GM18873 (cell line): Measurements from ENCODE around the gene SGPL1.
"Not testable (repeated sequence)": the region's sequence is repeated elsewhere in the genome, so short reads cannot be mapped to it uniquely, and the experiment has no call there.

Source experiments
- ATAC-seq: cut with Tn5 transposase; IDR thresholded peaks from one replicate; pipeline ENCODE4 v1.9.1; 2021; ENCODE audit warnings: mild to moderate bottlenecking, moderate library complexity, moderate number of reproducible peaks; ENCODE audit not compliant: unreplicated experiment, low FRiP score

SGPL1 gene

DNA sequence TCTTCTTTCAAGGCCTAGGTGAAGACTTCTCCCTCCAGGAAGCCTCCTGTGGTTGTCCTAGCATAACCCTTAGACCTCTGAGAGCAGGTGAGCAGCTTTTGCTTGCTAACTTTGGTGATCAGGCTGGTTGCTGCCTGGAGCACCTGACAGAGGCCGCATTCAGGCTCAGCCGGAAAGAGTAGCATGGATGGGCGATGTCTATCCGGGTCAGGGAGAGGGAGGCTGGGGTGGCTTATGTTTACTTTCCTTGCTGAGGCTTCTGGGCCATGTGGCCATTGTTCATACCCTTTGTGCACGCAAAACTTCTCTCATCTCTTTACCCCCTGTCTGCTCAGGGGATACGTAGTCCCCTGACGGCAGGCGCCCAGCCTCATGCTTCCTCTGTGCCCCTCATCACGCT lies 100.1 kb downstream of the SGPL1 start:
- no peak for ATAC-seq

DNA sequence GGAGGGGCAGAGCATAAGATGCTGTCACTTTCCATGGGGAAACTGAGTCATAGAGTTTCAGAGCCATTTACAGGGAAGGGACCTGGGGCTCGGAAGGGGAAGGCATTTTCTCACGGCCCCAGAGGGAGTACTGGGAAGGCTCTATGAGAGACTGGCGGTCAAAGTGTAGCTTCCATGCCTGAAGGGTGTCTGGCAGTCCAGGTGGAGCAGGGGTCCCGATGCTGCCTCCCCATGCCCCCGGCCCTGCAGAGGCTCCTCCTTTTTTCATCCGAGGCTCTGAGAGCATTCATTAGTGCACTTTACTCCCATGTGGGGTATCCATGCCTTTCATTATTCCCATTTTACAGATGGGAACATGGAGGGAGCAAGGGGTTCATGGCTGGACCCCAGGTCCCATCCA lies 100.5 kb downstream of the SGPL1 start:
- ATAC-seq: no peak

DNA sequence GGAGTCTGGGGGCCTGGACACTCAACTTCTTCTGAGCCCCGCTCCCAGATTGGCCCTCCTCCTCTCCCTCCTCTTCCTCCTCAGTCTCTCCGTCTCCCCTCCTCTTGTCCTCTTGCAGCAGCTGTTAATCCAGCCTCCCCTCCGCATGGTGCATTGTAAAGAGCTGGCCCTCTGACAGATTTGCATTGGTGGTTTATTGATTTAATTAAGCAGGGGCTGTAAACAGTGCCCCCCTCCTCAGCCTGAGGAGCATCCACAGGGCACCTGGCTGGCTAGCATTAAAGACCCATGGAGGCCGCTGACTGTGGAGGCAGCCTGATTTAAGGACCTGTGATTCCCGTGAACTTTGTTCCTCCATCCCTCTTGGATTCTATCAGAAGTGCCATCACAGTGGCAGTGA lies 101.5 kb downstream of the SGPL1 start:
- no peak for ATAC-seq

DNA sequence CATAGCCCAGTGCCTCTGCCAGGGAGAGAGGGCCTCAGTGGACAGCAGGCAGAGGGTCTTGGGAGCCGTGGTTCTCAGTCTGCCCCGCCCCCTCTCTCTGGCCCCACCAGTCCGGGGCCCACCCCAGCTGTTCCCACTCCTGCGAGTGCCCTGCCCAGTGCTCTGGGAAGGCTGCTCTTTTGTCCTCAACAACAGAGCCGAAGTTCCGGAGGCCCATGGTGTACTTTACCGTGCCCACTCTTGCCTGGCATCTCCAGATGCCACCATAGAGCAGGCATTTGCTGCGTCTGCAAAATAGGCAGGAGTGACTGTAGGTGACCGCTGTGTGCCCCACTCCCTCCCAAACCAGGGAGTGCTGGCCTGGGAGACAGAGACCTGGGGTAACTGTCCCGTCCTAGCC lies 101.9 kb downstream of the SGPL1 start:
- ATAC-seq: no peak

DNA sequence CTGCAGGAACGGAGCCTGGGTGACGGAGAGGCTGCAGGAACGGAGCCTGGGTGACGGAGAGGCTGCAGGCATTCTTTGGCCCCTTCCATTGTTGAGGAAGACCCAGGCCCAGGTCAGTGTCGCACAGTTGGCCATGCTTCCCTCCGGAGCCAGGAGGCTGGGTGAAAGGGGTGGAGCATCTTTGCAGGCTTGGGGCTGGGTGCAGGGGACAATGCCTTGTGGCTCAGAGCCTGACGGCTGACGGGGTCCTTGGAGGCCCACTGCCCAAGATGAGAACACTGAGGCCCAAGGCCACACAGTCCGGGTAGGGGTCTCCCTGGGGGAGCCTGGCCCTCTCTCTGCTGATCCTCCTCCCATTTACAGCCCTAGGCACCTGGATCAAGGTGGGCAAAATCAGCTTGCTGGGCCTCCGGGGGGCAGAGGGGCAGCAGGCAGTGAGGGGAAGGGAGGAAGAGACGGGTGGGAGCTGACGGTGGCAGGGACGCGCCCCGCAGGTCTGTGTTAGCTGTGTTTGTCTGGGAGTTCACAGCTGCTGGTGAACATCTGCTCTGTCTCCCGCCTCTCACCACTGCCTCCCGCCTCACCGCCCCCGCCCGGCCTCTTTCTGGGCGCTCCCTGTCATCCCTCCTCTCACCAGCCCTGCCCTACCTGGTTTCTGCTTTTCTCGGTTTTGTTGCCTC lies 103.2 kb downstream of the SGPL1 start:
- no peak for ATAC-seq

DNA sequence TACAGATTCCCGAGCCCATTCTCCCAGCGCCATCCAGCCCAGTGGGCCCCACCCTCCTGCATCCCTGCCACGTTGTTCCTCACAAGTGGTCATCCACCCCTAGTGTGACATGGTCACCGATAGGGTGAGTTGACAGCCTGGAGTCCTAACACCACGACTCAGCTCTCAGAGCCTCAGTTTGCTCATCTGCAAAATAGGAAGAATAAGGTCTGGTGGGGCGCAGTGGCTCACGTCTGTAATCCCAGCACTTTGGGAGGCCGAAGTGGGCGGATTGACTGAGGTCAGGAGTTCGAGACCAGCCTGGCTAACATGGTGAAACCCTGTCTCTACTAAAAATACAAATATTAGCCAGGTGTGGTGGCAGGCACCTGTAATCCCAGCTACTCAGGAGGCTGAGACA lies 104.2 kb downstream of the SGPL1 start:
- not testable (repeated sequence) for ATAC-seq

DNA sequence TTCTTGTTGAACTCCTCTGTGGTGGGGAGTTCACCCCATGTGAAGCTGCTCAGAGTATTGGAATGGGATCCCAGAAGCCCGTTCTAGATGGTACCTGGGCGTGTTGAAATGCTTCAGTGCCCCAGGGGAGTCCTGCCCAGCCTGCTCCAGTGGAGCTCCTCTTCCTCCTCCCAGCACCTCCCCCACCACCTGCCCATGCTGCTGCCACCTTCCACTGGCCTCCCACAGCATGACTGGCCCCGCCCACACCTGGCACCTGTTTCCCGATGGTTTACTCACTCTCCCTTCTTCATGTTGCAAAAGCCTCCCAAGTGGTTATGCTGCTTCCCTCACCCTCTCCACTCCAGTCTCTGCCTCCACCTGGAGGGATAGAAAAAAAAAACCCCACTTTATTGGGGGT lies 104.8 kb downstream of the SGPL1 start:
- no peak for ATAC-seq

DNA sequence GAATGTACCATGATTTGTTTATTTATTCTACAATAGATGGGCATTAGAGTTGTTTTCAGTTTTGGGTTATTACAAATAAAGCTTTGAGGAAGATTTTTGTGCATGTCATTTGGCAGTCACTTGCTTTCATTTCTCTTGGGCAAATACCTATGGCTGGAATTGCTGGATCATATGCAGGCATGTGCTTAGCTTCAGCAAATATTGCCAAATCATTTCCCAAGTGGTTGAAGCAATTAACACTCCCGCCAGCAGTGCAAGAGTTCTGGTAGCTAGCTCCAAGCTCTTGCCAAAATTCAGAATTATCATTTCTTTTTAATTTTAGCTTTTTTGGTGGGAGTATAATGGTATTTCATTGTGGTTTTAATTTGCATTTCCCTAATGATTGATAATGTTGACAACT lies 105.5 kb downstream of the SGPL1 start:
- ATAC-seq: no peak

DNA sequence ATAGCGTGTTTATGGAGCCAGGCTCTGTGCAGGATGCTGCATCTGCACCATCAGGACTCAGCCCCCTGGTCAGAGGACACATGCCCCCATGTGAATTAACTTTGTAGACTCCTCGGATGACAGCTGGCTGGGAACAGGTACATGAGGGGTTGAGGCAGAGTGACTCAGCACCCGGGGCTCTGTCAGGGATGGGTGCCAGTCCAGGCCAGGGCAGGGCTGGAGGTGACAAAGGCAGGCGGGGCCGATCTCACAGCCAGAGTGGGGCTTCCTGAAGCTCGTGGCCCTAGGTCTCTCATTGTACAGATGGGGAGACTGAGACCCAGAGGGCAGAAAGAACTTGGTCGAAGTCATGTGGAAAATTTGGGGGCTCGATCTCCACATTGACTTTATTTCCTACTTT lies 107.9 kb downstream of the SGPL1 start:
- no peak for ATAC-seq

DNA sequence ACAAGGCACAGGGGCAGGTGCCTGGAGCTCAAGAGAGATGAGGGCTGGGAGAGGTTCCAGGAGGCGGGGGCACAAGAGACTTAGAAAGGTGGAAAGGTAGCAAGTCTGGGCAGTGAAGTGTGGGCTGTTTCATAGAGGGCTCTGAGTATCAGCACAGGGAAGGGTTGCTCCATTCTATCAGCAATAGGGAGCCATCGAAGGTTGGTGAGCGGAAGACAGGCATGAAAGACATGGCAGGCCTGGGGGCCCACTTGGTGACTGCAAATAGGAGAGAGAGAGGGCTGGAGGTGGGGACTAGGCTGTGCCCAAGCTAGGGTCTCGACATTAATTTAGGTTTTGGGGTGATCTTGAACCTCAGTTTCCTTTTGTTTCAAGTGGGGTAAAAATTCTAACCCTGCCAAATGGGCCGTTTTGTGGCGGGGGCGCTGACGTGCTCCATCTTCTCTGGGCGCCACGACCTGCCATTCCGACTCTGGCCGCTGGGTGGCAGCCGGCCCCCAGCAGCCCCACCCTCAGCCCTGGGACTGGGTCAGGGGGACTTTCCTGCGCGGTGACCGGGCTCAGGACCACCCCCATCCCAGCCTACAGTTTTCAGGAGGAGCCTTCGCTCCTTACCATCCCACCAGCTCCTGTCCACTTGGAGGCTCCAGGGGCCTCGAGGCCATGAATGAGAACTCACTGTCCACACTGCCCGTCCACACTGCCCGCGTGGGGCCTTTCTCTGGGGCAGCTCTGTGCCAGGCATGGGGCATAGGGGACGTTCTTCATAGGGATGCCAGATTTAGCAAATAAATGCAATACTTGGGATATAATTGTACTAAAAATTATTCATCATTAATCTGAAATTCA lies 109.9 kb downstream of the SGPL1 start:
- no peak for ATAC-seq

DNA sequence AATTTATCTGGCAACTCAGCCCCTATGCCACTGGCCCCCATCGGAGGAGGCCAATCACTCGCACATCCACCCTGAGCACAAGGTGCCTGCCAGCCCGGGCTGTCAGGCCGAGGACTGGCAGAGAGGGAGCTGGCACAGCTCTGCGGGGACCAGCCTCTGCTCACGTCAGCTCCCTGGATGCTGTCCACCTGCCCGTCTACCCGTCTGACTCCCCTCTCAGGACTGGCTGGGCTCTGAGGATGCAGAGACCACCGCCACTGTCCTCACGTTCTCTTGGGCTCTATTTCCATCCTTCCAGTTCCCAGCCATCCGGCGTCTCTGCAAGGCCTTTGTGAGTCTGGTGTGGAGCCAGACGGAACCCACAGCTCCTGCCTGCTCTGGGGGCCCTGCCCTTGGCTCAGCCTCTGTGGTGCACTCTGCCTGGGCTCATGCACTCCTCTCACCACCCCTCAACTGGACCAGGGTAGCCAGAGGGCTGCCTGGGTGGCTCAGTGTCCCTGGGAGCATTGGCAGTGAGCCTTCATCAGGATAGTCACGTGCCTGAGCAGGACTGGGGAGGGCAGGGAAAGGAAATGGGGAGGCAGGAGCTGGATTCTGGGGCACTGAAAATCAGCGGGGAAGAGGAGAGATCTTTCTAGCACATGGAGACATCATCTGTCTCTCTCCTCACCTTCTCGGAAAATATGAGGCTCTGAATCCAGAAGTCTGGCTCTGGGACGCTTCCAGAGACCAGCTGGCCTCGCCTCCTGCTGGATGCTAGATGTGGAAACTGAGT lies 110.7 kb downstream of the SGPL1 start:
- no peak for ATAC-seq

DNA sequence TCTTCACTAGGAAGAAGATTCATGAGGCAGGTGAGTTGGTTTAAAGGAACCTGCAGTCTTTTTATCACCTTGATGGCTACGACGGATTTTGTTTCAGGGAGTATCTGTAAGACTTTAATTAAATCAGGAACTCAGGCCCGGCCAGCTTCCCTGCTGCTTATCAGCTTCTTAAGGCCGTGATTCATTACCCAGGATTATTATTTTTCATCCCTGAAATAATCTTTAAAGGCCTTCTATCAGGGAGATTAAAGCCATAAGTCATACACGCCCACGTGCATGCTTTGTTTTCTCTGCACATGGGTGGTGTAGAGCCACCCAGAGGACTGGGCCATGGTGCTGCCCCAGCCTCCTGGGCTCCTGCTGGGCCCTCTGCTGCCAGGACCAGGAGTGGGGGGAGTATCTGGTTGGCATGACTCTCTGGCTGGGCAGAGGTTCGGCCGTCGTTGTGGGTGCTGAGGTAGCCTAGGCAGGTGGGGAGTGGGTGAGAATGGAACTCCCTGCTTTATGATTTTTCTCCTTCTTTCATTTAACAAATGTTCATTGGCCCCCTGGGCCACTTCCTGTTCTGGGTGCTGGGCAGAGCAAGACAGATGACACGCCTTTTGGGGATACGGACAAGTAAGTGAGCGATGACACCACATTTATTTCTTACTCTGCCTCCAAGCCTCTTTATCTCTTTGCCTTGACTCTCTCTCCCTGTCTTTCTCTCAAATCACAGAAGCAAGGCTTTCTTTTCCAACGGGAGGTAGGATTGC lies 111.6 kb downstream of the SGPL1 start:
- no peak for ATAC-seq

DNA sequence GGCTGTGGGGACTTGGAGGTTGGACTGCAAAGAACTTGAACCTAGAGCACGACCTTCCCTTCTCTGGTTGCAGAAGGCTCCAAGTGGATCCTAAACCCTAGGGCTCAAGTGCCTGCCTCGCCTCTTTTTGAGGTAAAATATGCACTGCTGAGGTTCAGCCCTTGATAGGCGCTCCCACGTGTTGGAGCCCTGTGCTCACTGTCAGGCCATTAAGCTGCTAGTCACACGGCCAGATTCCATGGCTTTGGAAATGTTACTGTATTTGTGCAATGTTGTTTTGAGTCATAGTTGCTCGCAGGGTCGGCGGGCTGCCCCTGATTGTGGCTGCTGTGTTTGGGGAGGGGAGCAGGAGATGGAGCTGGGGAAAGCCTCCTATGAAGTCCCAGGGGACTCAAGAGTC lies 112.4 kb downstream of the SGPL1 start:
- ATAC-seq: no peak

DNA sequence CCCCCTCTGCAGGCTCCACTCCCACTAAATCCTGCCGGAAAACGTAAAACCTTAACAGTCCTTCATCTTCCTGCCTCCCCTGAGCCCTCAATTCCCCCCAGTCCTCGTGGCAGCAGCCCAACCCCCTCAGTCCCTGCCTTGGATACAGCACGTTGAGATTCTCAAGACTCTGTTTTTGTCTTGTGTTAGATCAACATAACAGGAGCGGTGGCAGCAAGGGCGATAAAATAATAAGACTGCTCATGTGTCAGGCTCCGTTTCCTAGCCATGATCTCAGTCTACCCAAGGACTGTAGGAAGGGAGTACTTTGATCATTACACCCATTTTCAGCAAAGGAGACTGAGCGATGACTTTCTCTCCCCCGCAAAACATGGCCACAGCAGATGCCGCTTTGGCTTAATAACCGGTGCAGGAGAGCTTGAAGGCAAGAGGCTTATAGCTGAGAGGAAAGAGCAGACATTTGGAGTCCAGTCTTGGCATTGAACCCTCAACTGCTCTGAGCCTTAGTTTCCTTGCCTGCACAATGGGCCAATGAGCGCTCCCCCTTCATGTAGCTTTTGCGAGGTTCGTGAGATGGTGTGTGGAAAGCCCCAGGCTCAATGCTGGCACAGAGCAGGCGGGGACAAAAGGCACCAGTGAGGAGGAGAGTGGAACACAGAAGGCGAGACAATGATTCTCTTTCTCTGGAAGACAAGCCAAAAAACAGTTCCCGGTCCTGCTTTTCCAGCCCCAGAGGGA lies 114.7 kb downstream of the SGPL1 start:
- ATAC-seq: no peak
